HEK293 (cell line): Measurements from ENCODE around the gene ACSM4.

Source experiments
- CTCF ChIA-PET: fragments of 350-600 bp; formaldehyde crosslinking; extraction: SDS; loops from one replicate; lab custom pipeline; 2021; ENCODE audit warnings: antibody characterized with exemption; lab: Yijun Ruan, JAX
- POLR2A ChIA-PET: fragments of 300-600 bp; formaldehyde crosslinking; extraction: SDS; loops from one replicate; lab custom pipeline; 2020; ENCODE audit warnings: antibody characterized with exemption, inconsistent platforms; lab: Yijun Ruan, JAX
- H3K27ac ChIP-seq: fragments of 200-500 bp; sonication (Bioruptor generic); 2 replicates; pipeline ENCODE4 v1.5.1; 2014; ENCODE audit warnings: low read depth, low read length, control low read depth, inconsistent platforms; ENCODE audit errors: extremely low read depth
- H3K36me3 ChIP-seq, 2 experiments: fragments of 200-500 bp in 1 of 2; sonication (Bioruptor generic) in 1 of 2; 1 replicate in 1 of 2; 2 replicates in 1 of 2; pipeline ENCODE4 v1.5.1; 2014 to 2017; ENCODE audit warnings: inconsistent platforms in 2 of 2, low read length in 2 of 2; ENCODE audit not compliant: control insufficient read depth in 2 of 2, insufficient read depth in 1 of 2
- H3K4me1 ChIP-seq: fragments of 200-500 bp; sonication (Bioruptor generic); 2 replicates; pipeline ENCODE4 v1.5.1; 2014; ENCODE audit warnings: mild to moderate bottlenecking, low read length, inconsistent platforms; ENCODE audit not compliant: control insufficient read depth, insufficient read depth
- H3K4me3 ChIP-seq: 2 replicates; pipeline ENCODE4 v1.5.1; 2011; ENCODE audit warnings: low read depth, mild to moderate bottlenecking, control low read depth, low read length, moderate library complexity
- H3K9me3 ChIP-seq: fragments of 200-500 bp; sonication (Bioruptor generic); 2 replicates; pipeline ENCODE4 v1.5.1; 2014; ENCODE audit warnings: low read depth, low read length, inconsistent platforms; ENCODE audit not compliant: control insufficient read depth, insufficient read depth
- HOXC10 ChIP-seq: sonication (generic); formaldehyde crosslinking; IDR thresholded peaks from 2 replicates; pipeline ENCODE4 v1.8.1; 2023; ENCODE audit warnings: mild to moderate bottlenecking, missing genetic modification reagents
- SCRT1 ChIP-seq: fragments of 450-650 bp; formaldehyde crosslinking; IDR thresholded peaks from 2 replicates; pipeline ENCODE4 v1.5.1; 2016; ENCODE audit warnings: missing biosample characterization, missing genetic modification characterization, borderline replicate concordance
- TCF7L2 ChIP-seq: IDR thresholded peaks from 2 replicates; pipeline ENCODE4 v1.6.1; 2011; ENCODE audit warnings: low read depth, mild to moderate bottlenecking, inconsistent platforms, low read length, moderate library complexity, borderline replicate concordance
- ZBTB44 ChIP-seq: fragments of 450-650 bp; IDR thresholded peaks from 2 replicates; pipeline ENCODE4 v1.5.1; 2018; ENCODE audit warnings: missing biosample characterization, mild to moderate bottlenecking, missing genetic modification characterization
- ZIC2 ChIP-seq: fragments of 450-650 bp; formaldehyde crosslinking; IDR thresholded peaks from 2 replicates; pipeline ENCODE4 v1.5.1; 2016; ENCODE audit warnings: missing biosample characterization, missing genetic modification characterization
- ZNF114 ChIP-seq: fragments of 450-650 bp; formaldehyde crosslinking; IDR thresholded peaks from 2 replicates; pipeline ENCODE4 v1.5.0; 2017; ENCODE audit warnings: missing biosample characterization, missing genetic modification characterization
- ZNF140 ChIP-seq: fragments of 450-650 bp; formaldehyde crosslinking; IDR thresholded peaks from 2 replicates; pipeline ENCODE4 v1.5.1; 2016; ENCODE audit warnings: missing biosample characterization, missing genetic modification characterization
- ZNF248 ChIP-seq: fragments of 450-650 bp; formaldehyde crosslinking; IDR thresholded peaks from 2 replicates; pipeline ENCODE4 v1.5.1; 2017; ENCODE audit warnings: missing biosample characterization, missing genetic modification characterization
- ZNF292 ChIP-seq: fragments of 450-650 bp; formaldehyde crosslinking; IDR thresholded peaks from 2 replicates; pipeline ENCODE4 v1.5.1; 2016; ENCODE audit warnings: low read depth, missing biosample characterization, missing genetic modification characterization, borderline replicate concordance
- ZNF302 ChIP-seq: fragments of 450-650 bp; formaldehyde crosslinking; IDR thresholded peaks from 2 replicates; pipeline ENCODE4 v1.5.1; 2016; ENCODE audit warnings: missing biosample characterization, missing genetic modification characterization, low read depth
- ZNF391 ChIP-seq: fragments of 450-650 bp; formaldehyde crosslinking; IDR thresholded peaks from 2 replicates; pipeline ENCODE4 v1.5.1; 2016; ENCODE audit warnings: low read depth, missing biosample characterization, missing genetic modification characterization, borderline replicate concordance
- ZNF404 ChIP-seq: fragments of 450-650 bp; formaldehyde crosslinking; IDR thresholded peaks from 2 replicates; pipeline ENCODE4 v1.5.1; 2017; ENCODE audit warnings: missing biosample characterization, missing genetic modification characterization
- ZNF48 ChIP-seq: fragments of 450-650 bp; formaldehyde crosslinking; IDR thresholded peaks from 2 replicates; pipeline ENCODE4 v1.5.1; 2016; ENCODE audit warnings: missing biosample characterization, missing genetic modification characterization
- ZNF544 ChIP-seq: fragments of 450-650 bp; formaldehyde crosslinking; IDR thresholded peaks from 2 replicates; pipeline ENCODE4 v1.5.0; 2017; ENCODE audit warnings: missing biosample characterization, missing genetic modification characterization
- ZNF560 ChIP-seq: fragments of 450-650 bp; formaldehyde crosslinking; IDR thresholded peaks from 2 replicates; pipeline ENCODE4 v1.5.1; 2017; ENCODE audit warnings: missing biosample characterization, missing genetic modification characterization, borderline replicate concordance
- ZNF580 ChIP-seq: fragments of 450-650 bp; formaldehyde crosslinking; IDR thresholded peaks from 2 replicates; pipeline ENCODE4 v1.5.1; 2016; ENCODE audit warnings: missing biosample characterization, missing genetic modification characterization
- ZNF654 ChIP-seq: fragments of 450-650 bp; formaldehyde crosslinking; IDR thresholded peaks from 2 replicates; pipeline ENCODE4 v1.5.1; 2016; ENCODE audit warnings: low read depth, missing biosample characterization, missing genetic modification characterization
- ZNF785 ChIP-seq: fragments of 450-650 bp; formaldehyde crosslinking; IDR thresholded peaks from 2 replicates; pipeline ENCODE4 v1.5.1; 2016; ENCODE audit warnings: missing biosample characterization, missing genetic modification characterization
- ZSCAN30 ChIP-seq: fragments of 450-650 bp; IDR thresholded peaks from 2 replicates; pipeline ENCODE4 v1.5.1; 2018; ENCODE audit warnings: missing biosample characterization, mild to moderate bottlenecking, missing genetic modification characterization, moderate library complexity
- TF ChIP-seq, protein P1 (sequence below): fragments of 450-650 bp; formaldehyde crosslinking; IDR thresholded peaks from 2 replicates; pipeline ENCODE4 v1.5.1; 2016; ENCODE audit warnings: missing biosample characterization, missing genetic modification characterization
- TF ChIP-seq, protein P2 (sequence below): fragments of 450-650 bp; formaldehyde crosslinking; conservative IDR thresholded peaks from 2 replicates; pipeline ENCODE4 v1.5.1; 2016; ENCODE audit warnings: low read depth, missing biosample characterization, missing genetic modification characterization

ACSM4 gene

DNA sequence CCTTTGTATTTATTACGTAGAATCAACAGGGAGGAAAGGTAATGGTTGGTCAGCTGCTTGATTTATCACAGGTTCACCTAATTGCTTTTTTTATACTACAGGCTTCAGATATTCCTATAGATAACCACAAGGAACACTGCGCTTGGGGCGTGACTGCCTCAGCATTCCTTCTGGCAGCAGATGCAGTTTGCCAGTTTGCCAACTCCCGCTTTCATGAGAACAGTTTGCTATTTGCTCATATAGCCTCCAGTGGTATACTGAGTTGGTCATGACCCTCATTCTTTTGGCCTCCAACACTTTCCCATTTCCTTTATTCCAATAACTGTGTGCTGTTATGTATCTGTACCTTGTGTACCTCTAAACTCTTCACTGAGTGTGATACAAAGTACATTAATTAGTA, 38.6 kb upstream of the ACSM4 start (continued):
- no peak for TF ChIP-seq SCRT1 (tag by site-specific recombination)

DNA sequence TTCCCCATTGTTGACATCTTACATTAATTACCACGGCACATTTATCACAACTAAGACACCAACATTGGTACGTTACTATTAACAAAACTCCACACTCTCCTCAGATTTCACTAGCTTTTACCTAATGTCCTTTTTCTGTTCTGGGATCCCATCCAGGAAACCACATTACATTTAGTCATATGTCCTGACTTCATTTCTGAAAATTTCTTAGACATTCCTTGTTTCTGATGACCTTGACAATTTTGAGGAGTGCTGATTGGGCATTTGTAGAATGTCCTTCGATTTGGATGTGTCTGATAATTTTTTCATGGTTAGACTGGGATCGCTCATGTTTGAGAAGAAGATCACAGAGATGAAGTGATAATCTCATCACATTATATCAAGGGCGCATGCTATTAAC, 34.6 kb upstream of the ACSM4 start:
- CTCF ChIA-PET, result no interaction called here
- no peak for TF ChIP-seq ZNF302 (tag by site-specific recombination)
- TF ChIP-seq ZNF248 (tag by site-specific recombination), result no peak
- no peak for TF ChIP-seq ZNF654 (tag by site-specific recombination)
- no peak for TF ChIP-seq ZNF391 (tag by site-specific recombination)
- no peak for TF ChIP-seq ZNF48 (tag by site-specific recombination)
- TF ChIP-seq HOXC10 (CRISPR knock-in tag), result no peak

DNA sequence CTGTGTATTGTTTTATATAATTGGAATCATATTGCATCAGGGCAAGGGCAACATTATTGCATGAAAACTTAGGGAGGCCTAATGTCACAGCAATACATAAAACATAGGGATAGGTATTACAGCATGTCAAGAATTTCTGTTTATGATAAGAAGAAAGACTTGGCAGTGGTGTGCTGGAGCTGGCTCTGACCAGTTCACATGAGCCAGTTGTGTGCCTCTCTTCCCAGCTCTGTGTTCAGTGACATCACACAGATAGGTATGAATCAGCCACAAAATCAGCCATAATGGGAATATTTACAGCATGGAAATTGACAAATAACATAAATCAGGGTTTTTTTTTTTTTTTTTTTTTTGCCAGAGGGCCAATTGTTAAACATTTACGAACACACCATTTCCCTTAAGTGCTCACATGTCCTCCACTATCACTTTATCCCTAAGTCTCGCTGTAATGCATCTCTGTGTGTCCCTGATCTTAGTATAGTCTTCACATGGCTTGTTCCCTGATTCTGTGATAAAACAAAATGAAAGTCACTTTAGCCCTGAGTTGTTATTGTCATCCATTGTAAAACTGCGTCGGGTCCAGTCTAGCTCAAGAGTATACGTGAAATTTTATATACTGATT, 31.9 kb upstream of the ACSM4 start:
- H3K4me1 ChIP-seq, result no peaks in the 10 kb centered on the region
- H3K9me3 ChIP-seq, result no peaks in the 10 kb centered on the region
- no peaks in the 10 kb centered on the region for H3K36me3 ChIP-seq
- ChIA-PET CTCF (no interaction called here), POLR2A (interaction anchor here (0.7 kb wide), 1 partner anchor 71 kb away, joined by 4 read pairs; no protein-coding TSS in a partner anchor)
- no peak overlapping the region for H3K4me3 ChIP-seq
- no peak overlapping the region for H3K27ac ChIP-seq
- TF ChIP-seq ZNF785 (tag by site-specific recombination) (no peak), ZNF292 (tag by site-specific recombination) (no peak), ZBTB44 (tag by site-specific recombination) (no peak), ZNF114 (tag by site-specific recombination) (no peak), ZNF140 (tag by site-specific recombination) (no peak), ZNF404 (no peak), ZIC2 (tag by site-specific recombination) (no peak), ZSCAN30 (tag by site-specific recombination) (no peak), ZNF580 (tag by site-specific recombination) (no peak), ZNF48 (tag by site-specific recombination) (no peak), TCF7L2 (no peak), ZNF544 (tag by site-specific recombination) (no peak), ZNF560 (no peak)
- TF ChIP-seq, protein P1, sequence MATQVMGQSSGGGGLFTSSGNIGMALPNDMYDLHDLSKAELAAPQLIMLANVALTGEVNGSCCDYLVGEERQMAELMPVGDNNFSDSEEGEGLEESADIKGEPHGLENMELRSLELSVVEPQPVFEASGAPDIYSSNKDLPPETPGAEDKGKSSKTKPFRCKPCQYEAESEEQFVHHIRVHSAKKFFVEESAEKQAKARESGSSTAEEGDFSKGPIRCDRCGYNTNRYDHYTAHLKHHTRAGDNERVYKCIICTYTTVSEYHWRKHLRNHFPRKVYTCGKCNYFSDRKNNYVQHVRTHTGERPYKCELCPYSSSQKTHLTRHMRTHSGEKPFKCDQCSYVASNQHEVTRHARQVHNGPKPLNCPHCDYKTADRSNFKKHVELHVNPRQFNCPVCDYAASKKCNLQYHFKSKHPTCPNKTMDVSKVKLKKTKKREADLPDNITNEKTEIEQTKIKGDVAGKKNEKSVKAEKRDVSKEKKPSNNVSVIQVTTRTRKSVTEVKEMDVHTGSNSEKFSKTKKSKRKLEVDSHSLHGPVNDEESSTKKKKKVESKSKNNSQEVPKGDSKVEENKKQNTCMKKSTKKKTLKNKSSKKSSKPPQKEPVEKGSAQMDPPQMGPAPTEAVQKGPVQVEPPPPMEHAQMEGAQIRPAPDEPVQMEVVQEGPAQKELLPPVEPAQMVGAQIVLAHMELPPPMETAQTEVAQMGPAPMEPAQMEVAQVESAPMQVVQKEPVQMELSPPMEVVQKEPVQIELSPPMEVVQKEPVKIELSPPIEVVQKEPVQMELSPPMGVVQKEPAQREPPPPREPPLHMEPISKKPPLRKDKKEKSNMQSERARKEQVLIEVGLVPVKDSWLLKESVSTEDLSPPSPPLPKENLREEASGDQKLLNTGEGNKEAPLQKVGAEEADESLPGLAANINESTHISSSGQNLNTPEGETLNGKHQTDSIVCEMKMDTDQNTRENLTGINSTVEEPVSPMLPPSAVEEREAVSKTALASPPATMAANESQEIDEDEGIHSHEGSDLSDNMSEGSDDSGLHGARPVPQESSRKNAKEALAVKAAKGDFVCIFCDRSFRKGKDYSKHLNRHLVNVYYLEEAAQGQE (tag by site-specific recombination), result no peak
- TF ChIP-seq, protein P2, sequence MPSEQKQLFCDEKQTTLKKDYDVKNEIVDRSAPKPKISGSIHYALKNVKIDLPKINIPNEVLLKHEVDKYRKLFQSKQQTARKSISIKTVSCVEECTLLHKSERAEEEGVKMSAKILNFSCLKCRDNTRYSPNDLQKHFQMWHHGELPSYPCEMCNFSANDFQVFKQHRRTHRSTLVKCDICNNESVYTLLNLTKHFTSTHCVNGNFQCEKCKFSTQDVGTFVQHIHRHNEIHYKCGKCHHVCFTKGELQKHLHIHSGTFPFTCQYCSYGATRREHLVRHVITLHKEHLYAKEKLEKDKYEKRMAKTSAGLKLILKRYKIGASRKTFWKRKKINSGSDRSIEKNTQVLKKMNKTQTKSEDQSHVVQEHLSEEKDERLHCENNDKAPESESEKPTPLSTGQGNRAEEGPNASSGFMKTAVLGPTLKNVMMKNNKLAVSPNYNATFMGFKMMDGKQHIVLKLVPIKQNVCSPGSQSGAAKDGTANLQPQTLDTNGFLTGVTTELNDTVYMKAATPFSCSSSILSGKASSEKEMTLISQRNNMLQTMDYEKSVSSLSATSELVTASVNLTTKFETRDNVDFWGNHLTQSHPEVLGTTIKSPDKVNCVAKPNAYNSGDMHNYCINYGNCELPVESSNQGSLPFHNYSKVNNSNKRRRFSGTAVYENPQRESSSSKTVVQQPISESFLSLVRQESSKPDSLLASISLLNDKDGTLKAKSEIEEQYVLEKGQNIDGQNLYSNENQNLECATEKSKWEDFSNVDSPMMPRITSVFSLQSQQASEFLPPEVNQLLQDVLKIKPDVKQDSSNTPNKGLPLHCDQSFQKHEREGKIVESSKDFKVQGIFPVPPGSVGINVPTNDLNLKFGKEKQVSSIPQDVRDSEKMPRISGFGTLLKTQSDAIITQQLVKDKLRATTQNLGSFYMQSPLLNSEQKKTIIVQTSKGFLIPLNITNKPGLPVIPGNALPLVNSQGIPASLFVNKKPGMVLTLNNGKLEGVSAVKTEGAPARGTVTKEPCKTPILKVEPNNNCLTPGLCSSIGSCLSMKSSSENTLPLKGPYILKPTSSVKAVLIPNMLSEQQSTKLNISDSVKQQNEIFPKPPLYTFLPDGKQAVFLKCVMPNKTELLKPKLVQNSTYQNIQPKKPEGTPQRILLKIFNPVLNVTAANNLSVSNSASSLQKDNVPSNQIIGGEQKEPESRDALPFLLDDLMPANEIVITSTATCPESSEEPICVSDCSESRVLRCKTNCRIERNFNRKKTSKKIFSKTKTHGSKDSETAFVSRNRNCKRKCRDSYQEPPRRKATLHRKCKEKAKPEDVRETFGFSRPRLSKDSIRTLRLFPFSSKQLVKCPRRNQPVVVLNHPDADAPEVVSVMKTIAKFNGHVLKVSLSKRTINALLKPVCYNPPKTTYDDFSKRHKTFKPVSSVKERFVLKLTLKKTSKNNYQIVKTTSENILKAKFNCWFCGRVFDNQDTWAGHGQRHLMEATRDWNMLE (tag by site-specific recombination), result no peak

More for the DNA sequence above, 34.6 kb upstream of the ACSM4 start:
- H3K36me3 ChIP-seq, result no peaks in the 10 kb centered on the region
- no peak overlapping the region for H3K4me3 ChIP-seq
- H3K4me1 ChIP-seq, result no peaks in the 10 kb centered on the region
- POLR2A ChIA-PET, result no interaction called here
- no peaks in the 10 kb centered on the region for H3K9me3 ChIP-seq
- H3K27ac ChIP-seq, result no peak overlapping the region
